Limb (tissue), 2 donors: Measurements from ENCODE around the gene MLF1.

Experiments used
- DNase-seq, 2 donors: peaks; one replicate each; pipeline ENCODE4 v3.0.0-alpha.2; 2016; ENCODE audit errors: extremely low spot score in 2 of 2

MLF1 gene

DNA sequence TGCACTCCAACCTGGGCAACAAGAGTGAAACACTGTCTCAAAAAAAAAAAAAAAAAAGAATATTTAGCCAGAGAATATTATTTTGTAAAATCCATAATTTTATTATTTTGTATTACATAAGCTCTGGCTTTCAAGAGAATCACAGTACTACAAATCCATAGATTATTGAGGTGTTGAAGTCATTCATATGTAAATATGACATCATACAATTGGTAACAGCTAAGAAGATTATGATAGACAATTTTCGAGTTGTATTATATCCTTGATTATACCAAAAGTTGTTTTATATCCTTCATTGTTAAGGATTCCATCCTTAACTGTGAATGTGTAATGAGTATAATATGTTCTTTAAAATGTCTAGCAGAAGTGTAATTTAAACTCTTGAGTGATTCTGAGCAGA is 3.7 kb downstream of the MLF1 start:
- DNase-seq, result no peak

GRCh38 chr3:158590223-158590622 is 19.2 kb downstream of the MLF1 start:
- DNase-seq, result no peak

DNA sequence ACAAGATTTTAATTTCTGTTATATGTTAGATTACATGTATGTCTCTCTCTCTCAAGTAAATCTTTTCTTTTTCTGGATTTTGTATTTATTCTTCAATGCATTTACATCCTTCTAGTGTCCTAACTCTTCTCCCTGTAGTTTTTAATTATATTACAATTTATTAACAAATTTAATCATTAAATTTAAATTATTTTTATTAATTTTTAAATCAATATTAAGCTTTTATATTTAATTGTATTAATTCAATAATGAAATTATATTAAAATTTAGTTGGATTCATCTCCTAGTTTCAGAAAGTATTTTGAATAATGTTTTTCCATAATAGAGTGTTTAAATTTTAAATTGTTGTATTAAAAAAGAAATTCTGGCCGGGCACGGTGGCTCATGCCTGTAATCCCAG is 29.8 kb downstream of the MLF1 start:
- DNase-seq, result no peak

DNA sequence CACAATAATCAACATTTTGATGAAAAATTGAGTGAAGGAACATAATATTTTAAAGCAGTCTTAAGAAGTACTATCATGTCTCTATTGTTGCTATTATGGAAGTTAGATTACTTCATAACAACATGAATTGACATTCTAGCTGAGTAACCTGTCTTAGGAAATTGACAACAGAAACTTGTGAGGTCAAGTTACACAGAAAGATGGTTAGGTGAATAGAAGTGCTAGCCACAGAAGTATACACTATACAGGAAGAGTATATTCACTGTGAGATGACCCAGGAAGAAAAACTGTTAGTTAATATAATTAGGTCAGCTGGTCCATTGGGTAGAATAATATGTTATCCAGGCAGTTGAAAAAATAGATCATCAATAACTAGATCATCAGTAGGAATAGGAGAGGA is 31.2 kb downstream of the MLF1 start:
- no peak for DNase-seq

DNA sequence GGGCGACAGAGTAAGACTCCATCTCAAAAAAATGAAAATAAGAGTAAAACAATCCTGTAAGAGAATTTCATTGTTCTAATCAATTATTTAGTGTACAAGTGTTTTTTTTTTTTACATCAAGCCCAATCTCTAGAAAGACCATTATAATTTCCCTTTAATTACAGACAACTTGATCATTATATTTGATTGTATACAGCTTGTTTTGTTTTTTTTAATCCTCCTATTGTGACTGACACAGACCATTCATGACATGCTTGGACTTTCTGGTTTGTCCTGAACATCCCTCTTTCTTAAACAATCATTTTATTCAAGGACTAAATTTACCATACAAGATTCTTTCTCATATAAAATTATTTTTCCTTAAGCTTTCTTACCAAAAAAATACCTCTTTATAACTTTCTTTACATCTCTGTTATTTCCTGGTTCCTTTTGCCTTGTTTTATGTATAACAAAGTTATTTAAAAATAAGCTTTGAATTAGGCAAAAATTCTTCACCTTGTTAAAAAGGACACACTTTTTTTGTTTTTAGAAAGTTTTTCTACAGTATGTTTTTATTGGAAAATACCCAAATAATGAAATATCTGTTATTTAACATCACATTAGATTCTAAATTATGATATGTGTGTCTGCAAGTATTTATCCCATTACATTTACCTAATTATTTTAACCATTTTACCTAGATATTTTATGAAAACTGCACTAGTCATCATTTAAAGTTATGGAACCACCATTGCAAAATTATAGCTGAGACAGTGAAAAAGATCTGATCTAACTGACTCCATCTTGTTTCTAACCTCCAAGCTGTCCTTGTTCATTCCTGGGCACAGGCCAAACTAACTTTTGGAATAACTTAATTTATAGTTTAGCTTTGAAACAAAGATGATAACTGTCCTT is 47.2 kb downstream of the MLF1 start:
- no peak for DNase-seq

DNA sequence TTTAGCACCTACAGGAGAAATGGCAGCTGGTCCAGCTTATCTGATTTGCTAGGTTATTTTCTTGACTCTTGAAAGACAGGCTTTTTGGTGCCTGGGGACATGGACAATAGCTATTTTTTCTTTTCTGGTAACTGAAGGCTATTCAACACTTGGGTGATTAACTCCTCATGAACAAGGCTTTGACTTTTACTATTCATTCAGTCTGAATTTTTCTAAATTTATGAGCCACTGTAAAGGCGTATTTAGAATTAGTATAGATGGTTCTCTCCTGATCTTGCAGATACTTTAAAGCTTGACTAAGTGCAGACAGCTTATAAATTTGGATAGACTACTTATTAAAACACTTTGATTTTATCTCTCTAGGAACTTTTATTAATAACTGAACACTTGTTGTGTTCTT is 54.9 kb downstream of the MLF1 start:
- no peak for DNase-seq

DNA sequence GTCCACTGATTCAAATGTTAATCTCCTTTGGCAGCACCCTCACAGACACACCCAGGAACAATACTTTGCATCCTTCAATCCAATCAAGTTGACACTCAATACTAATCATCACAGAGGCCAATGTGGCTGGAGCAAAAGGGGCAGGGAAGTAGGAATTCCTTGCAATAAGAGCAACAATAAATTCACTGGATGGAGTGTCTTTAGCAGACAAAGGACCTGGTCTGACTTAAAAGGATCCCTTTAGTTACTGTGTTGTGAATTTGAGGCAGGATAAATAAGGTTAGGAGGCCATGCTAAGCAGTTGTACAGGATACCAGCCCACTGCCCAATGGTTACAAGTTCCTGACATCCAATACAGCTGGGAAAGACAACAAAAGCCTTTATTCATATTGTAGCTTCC is 61.0 kb downstream of the MLF1 start:
- DNase-seq, result no peak

GRCh38 chr3:158640646-158641045 is 69.7 kb downstream of the MLF1 start:
- no peak for DNase-seq

- no peak for DNase-seq
Observed at GRCh38 chr3:158642005-158642404, 71.0 kb downstream of the MLF1 start.

- no peak for DNase-seq
Observed at GRCh38 chr3:158642474-158643210, 71.6 kb downstream of the MLF1 start.

GRCh38 chr3:158644345-158644908 is 73.4 kb downstream of the MLF1 start, which contains the start of gene GFM1:
Gene GFM1, plus strand, starts transcription at chr3:158644527. Its CDS starts 108 bp downstream, at chr3:158644635.
- peak; percentile 91 to 97 for DNase-seq

DNA sequence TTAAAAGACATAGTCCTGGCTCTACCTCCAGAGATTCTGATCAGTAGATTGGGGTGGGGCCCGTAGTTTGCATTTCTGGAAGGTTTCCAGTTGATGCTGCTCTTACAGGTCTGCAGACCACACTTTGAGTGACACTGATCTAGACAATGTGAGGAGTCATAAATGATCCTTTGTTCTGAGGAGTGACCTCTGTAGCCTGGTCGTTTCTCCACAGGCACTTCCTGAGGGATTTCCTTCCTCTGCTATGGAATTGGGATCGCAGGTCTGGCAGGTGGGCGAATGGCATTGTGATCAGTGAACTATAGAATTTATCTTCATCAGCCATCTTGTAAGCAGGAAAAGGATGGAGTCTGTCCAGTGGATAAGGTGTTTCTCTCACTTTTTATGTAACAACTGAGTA is 78.8 kb downstream of the MLF1 start:
- no peak for DNase-seq

DNA sequence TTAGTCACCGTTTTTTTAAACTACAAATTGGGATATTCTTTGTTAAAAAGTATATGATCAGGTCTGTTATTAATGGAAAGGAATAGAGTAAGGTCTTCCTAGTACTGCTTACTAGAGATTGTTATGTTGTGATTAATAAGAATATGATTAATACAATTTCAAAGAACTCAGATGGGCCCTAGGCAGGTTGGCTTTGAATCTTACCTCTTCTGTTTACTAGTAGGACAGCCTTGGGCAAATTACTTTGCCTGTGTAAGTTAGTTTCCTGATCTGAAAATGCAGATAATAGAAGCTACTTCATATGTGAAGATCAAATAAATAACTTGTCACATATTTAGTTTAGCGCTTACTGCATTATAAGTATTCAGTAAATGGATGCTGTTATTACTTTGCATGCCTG is 80.2 kb downstream of the MLF1 start:
- DNase-seq, result no peak

DNA sequence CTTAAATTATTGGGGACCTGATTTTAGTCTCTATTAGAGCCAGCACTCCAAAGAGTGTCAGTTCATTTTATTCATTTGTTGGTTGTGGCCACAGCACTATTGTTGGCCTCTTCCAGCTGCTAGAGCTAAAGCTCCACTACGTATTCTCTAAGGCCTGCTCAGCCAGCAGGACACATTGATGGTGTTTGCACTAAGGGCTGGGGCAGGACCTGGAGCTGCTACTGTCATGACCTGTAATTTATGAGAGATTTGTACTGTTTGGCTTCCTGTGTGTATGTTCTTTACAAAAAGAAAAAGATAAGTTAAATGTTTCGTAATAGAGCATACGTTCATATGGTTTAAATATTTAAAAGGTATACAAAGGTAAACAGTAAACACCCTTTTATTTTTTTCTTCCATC is 81.5 kb downstream of the MLF1 start:
- DNase-seq, result no peak
